ENCODE data around the gene DDO.
A peak's percentile ranks its signal among the peaks of the same experiment; 100 is the strongest.
"Not testable (repeated sequence)": the region's sequence is repeated elsewhere in the genome, so short reads cannot be mapped to it uniquely, and the experiment has no call there.

The DDO gene

GRCh38 chr6:110366975-110367374 is 48.4 kb downstream of the DDO start:
- DNase-seq (ENCODE audit: low spot score), result no peak

GRCh38 chr6:110366256-110366655 is 49.1 kb downstream of the DDO start:
- DNase-seq (ENCODE audit: low spot score), result no peak

GRCh38 chr6:110364364-110365105 is 50.8 kb downstream of the DDO start:
- no peak for DNase-seq (ENCODE audit: low spot score)

GRCh38 chr6:110363748-110364147 is 51.6 kb downstream of the DDO start:
- DNase-seq (ENCODE audit: low spot score), result no peak

GRCh38 chr6:110360676-110361075 is 54.7 kb downstream of the DDO start:
- peak; percentile 93 for DNase-seq (ENCODE audit: low spot score)

- no peak for DNase-seq (ENCODE audit: low spot score)
Observed at GRCh38 chr6:110359556-110359955, 55.8 kb downstream of the DDO start.

GRCh38 chr6:110358553-110359160 is 56.7 kb downstream of the DDO start:
- no peak for DNase-seq (ENCODE audit: low spot score)

- DNase-seq (ENCODE audit: low spot score), result peak; percentile 32
Observed at GRCh38 chr6:110357664-110358552, 57.5 kb downstream of the DDO start, which contains the start of gene METTL24. Gene METTL24, minus strand, starts transcription at chr6:110358349. Its CDS starts 77 bp downstream, at chr6:110358272.

GRCh38 chr6:110357298-110357663 is 58.1 kb downstream of the DDO start:
- no peak for DNase-seq (ENCODE audit: low spot score)

GRCh38 chr6:110356778-110357177 is 58.6 kb downstream of the DDO start:
- DNase-seq (ENCODE audit: low spot score), result no peak

GRCh38 chr6:110355727-110356126 is 59.6 kb downstream of the DDO start:
- DNase-seq (ENCODE audit: low spot score), result no peak

- no peak for DNase-seq (ENCODE audit: low spot score)
Observed at GRCh38 chr6:110355022-110355421, 60.4 kb downstream of the DDO start.

GRCh38 chr6:110354153-110354552 is 61.2 kb downstream of the DDO start:
- no peak for DNase-seq (ENCODE audit: low spot score)

- no peak for DNase-seq (ENCODE audit: low spot score)
Observed at GRCh38 chr6:110353457-110354001, 61.8 kb downstream of the DDO start.

- DNase-seq (ENCODE audit: low spot score), result no peak
Observed at GRCh38 chr6:110352563-110353262, 62.7 kb downstream of the DDO start.

- no peak for DNase-seq (ENCODE audit: low spot score)
Observed at GRCh38 chr6:110351986-110352385, 63.4 kb downstream of the DDO start.

GRCh38 chr6:110351546-110351945 is 63.8 kb downstream of the DDO start:
- DNase-seq (ENCODE audit: low spot score), result no peak

GRCh38 chr6:110350593-110350992 is 64.8 kb downstream of the DDO start:
- DNase-seq (ENCODE audit: low spot score), result not testable (repeated sequence)

GRCh38 chr6:110348961-110349690 is 66.2 kb downstream of the DDO start:
- DNase-seq (ENCODE audit: low spot score), result peak; percentile 39

- no peak for DNase-seq (ENCODE audit: low spot score)
Observed at GRCh38 chr6:110345025-110345424, 70.3 kb downstream of the DDO start.

- no peak for DNase-seq (ENCODE audit: low spot score)
Observed at GRCh38 chr6:110342759-110343158, 72.6 kb downstream of the DDO start.

Measured in kidney tubule cell (primary cell).